Measurements from ENCODE around the gene TAC3. TPM values are rescaled to one million over a fixed set of nuclear protein-coding genes. Genes with fewer than 3 reads are reported as not detected.

TAC3 gene
- total and polyA plus RNA-seq, 2 of the 8 experiments (the other 6 are each of a cell fraction or from before 2014, with no cell fraction given), result 9.7 to 45.3 TPM

GRCh38 chr12:57031789-57032188 lies 15.5 kb upstream of the TAC3 start:
- peak overlapping the region; percentile 89; the same call in 1 of the 2 replicates for H2BK5ac ChIP-seq (ENCODE audit: low read depth, low read length)
- no peaks in the 10 kb centered on the region for H3K9me3 ChIP-seq (ENCODE audit: insufficient read depth in 2 of 2, low read depth in 1 of 2, low read length in 1 of 2)
- FAIRE-seq (no peak), DNase-seq (ENCODE audit: low read depth in 1 of 2, low spot score in 2 of 2) (no peak)
- no peaks in the 10 kb centered on the region for H3K36me3 ChIP-seq (ENCODE audit: control insufficient read depth in 2 of 4, insufficient read depth in 4 of 4, low read length in 3 of 4)
- H4K91ac ChIP-seq (replicated peaks; ENCODE audit: insufficient read length, low read length), result peak overlapping the region; percentile 98
- 84% methylated on average over 7 of the region's 7 CpGs; no CpG with 5 or more reads in 1 of the 2 experiments for WGBS, 2 experiments (ENCODE audit: extremely low coverage in 1 of 2, insufficient coverage in 1 of 2, insufficient read length in 1 of 2, insufficient replicate concordance in 2 of 2, low coverage in 1 of 2, low lambda C conversion rate in 2 of 2, missing lambda C conversion rate in 1 of 2)
- H3K9ac ChIP-seq (replicated peaks in 1 of 4; ENCODE audit: extremely low read depth in 1 of 4, low read depth in 3 of 4, low read length in 3 of 4), result no peak overlapping the region
- peak overlapping the region; percentile 60; the same call in 1 of the 2 replicates for H2BK12ac ChIP-seq (ENCODE audit: low read depth, low read length)
- no peak overlapping the region for H2AK5ac ChIP-seq (ENCODE audit: low read depth, low read length)
- no peak overlapping the region for H3K56ac ChIP-seq (replicated peaks; ENCODE audit: insufficient read length, low read depth, low read length)
- H3K23ac ChIP-seq (ENCODE audit: insufficient read length), result no peak overlapping the region
- H2BK120ac ChIP-seq (replicated peaks; ENCODE audit: low read depth, low read length), result peak overlapping the region; percentile 84
- peaks cover 0 to 8% (median 3%) of the 10 kb centered on the region in 4 experiments; a peak in 5 of 7 replicates for H3K4me1 ChIP-seq (replicated peaks in 1 of 4; ENCODE audit: control insufficient read depth in 3 of 4, insufficient read depth in 4 of 4, low read length in 3 of 4)
- H3K4me3 ChIP-seq (ENCODE audit: extremely low read depth in 1 of 4, insufficient read depth in 2 of 4, low read depth in 3 of 4, low read length in 4 of 4), result no peak overlapping the region
- ChIA-PET CTCF (ENCODE audit: partially characterized antibody) (interaction anchor here (0.6 to 6.5 kb wide), 22 partner anchors 10 to 274 kb away, joined by 3 to 51 read pairs (median 7); partner anchors contain the start of genes MYO1A, STAT6, TAC3 and ZBTB39), POLR2A (ENCODE audit: partially characterized antibody) (interaction anchor here (0.7 to 2.2 kb wide), 7 partner anchors 12 to 97 kb away, joined by 3 to 7 read pairs (median 5); partner anchors contain the start of genes LRP1 and TAC3)
- no peaks in the 10 kb centered on the region for H4K20me1 ChIP-seq (replicated peaks in 1 of 2; ENCODE audit: control insufficient read depth in 1 of 2, insufficient read depth in 2 of 2, low read length in 2 of 2)
- no peak overlapping the region for H2BK15ac ChIP-seq (ENCODE audit: low read length)
- 0 out of 2 replicates have a peak overlapping the region, but pooled peaks have one; percentile 32 for H2BK20ac ChIP-seq (ENCODE audit: low read length)
- H3K18ac ChIP-seq (ENCODE audit: extremely low read depth, low read length), result no peak overlapping the region
- H3K79me2 ChIP-seq (ENCODE audit: control insufficient read depth in 1 of 2, insufficient read depth in 2 of 2, low read length in 2 of 2), result no peaks in the 10 kb centered on the region
- peak overlapping the region; percentile 63 for H4K8ac ChIP-seq (ENCODE audit: extremely low read depth, insufficient read depth, low read length)
- peak overlapping the region; percentile 9 for H4K5ac ChIP-seq (ENCODE audit: insufficient read length, low read depth, low read length)
- H2AFZ ChIP-seq (ENCODE audit: low read length), result peak overlapping the region; percentile 89
- H3K23me2 ChIP-seq (ENCODE audit: low read depth, low read length), result no peaks in the 10 kb centered on the region; the same call in 1 of the 2 replicates
- no peak overlapping the region for H3K4ac ChIP-seq (replicated peaks; ENCODE audit: insufficient read length, low read depth, low read length)
- no peak overlapping the region for H3K27ac ChIP-seq (ENCODE audit: low read depth, low read length)
- H3K4me2 ChIP-seq (ENCODE audit: insufficient read depth in 1 of 2, low read depth in 2 of 2, low read length in 2 of 2), result no peak overlapping the region
- H3K14ac ChIP-seq (ENCODE audit: insufficient read length), result no peak overlapping the region
- no peaks in the 10 kb centered on the region for H3K79me1 ChIP-seq (ENCODE audit: low read depth, low read length)
- H3K27me3 ChIP-seq (replicated peaks in 1 of 4; ENCODE audit: control insufficient read depth in 3 of 4, extremely low read depth in 1 of 4, insufficient read depth in 3 of 4, low read length in 3 of 4), result no peaks in the 10 kb centered on the region
- TF ChIP-seq KDM4A (IDR thresholded peaks at IDR 0.05; ENCODE audit: low read depth, low read length, severe bottlenecking), result no peak
- TF ChIP-seq EZH2 (IDR thresholded peaks at IDR 0.05; ENCODE audit: low read depth, low read length, severe bottlenecking), result no peak
- no peak for TF ChIP-seq ATF3 (IDR thresholded peaks at IDR 0.05; ENCODE audit: insufficient read depth, low read depth, low read length)
- TF ChIP-seq FOSL1 (IDR thresholded peaks at IDR 0.05; ENCODE audit: insufficient read depth, low read depth, low read length), result no peak

All from H1 (cell line).